NCI-H1930 (cell line): ENCODE measurements around the gene CFDP1.

Experiments
- DNase-seq, 2 experiments: peaks; one replicate each; lab custom pipeline; 2025; lab: John Stamatoyannopoulos, UW

CFDP1 gene

GRCh38 chr16:75250809-75251279, 182.5 kb downstream of the CFDP1 start:
- DNase-seq = no peak

GRCh38 chr16:75250089-75250808, 183.1 kb downstream of the CFDP1 start:
- no peak for DNase-seq

- DNase-seq = no peak
Observed at GRCh38 chr16:75249441-75249840, 183.9 kb downstream of the CFDP1 start.

- DNase-seq = no peak
Observed at GRCh38 chr16:75248536-75249380, 184.5 kb downstream of the CFDP1 start.

- DNase-seq = no peak
Observed at GRCh38 chr16:75248142-75248535, 185.2 kb downstream of the CFDP1 start.

GRCh38 chr16:75247249-75247648, 186.1 kb downstream of the CFDP1 start:
- no peak for DNase-seq

DNA sequence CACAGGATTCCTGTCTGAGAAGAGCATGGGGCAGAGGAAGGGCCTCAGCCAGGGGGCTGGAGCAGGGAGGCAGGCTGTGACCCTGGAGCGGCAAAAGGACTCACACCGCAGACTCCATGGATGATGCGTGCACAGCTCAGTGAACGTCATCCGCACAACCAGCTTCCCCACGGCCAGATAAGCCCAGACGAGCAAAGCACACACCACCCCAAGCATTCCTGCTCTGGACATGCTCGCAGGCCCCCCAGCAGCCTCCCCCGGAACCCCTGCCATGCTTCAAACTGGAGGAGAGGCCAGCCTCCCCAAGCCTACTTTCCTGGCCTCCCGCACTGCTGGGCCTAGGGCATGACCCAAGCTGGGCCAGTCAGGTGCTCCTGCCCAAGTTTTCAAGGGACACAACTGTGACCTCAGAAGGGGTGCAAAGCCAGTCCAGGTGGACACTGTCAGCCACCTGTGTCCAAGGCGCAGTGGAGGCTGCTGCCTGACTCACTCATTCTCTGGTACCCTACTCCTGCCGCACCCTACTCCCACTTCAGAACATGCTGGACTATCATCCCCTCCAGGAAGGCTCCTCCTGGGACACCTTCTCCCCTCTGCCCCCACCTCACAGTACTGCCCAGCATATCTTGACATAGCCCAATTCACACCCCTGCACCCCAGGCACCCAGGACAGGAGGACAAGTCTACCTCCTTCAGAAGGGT, 186.6 kb downstream of the CFDP1 start:
- no peak for DNase-seq

GRCh38 chr16:75244844-75245758, 188.2 kb downstream of the CFDP1 start:
- no peak for DNase-seq

DNA sequence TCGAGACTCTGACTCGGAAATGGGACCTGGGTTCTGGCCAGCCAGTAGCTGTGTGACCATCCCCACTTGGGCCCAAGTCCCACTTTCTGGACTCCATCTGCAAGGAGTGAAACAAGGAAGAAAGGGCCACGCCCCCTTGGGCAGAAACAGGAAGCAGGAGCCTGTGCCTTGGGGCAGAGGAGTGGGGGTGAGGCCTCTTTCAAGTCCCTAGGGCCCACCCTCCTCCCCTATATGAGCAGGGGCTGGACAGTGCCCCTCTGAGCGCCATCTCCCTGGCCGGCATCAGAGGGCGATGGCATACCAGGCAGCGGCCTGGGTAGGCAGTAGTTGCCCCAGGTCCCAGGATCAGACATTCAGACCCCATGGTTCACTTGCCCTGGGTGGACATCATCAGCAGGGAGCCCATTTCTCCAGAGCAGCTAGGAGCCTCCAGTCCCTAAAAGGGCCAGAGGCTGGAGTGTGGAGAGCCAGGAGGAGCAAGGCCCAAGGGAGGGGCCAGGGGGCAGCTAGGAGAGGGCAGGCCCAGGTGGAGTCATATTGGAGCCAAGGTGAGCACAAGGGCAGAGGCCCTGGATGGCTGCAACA, 189.0 kb downstream of the CFDP1 start:
- no peak for DNase-seq
